A673 (cell line): ENCODE data around the gene PLAC8. TPM values are rescaled to one million over a fixed set of nuclear protein-coding genes. Genes with fewer than 3 reads are reported as not detected.

Experiments used
- BruUV-seq: library from RNA; stranded (reverse); fragments of 400-500 nt; replicated peaks from 2 replicates; lab custom pipeline; 2021; lab: Mats Ljungman, UMichigan
- CTCF ChIA-PET: fragments of 300-600 bp; sonication (Branson Sonifier 250); formaldehyde crosslinking; loops from one replicate; lab custom pipeline; 2022; ENCODE audit warnings: antibody characterized with exemption; lab: Charles Lee
- POLR2A ChIA-PET: fragments of 300-600 bp; sonication (Branson Sonifier 250); formaldehyde crosslinking; loops from one replicate; lab custom pipeline; 2022; ENCODE audit warnings: antibody characterized with exemption; ENCODE audit not compliant: low non-redundant PET; lab: Charles Lee
- DNase-seq: peaks from one replicate; pipeline ENCODE4 v3.0.0-alpha.2; 2015; ENCODE audit warnings: low spot score
- H3K27ac ChIP-seq: fragments of 200-600 bp; sonication (generic); 2 replicates; pipeline ENCODE4 v1.5.1; 2016; ENCODE audit warnings: mixed run types, low read depth, mild to moderate bottlenecking, mixed read lengths, antibody characterized with exemption, low read length; ENCODE audit not compliant: poor library complexity, severe bottlenecking
- H3K27me3 ChIP-seq: fragments of 200-600 bp; sonication (generic); replicated peaks from 2 replicates; pipeline ENCODE4 v1.6.1; 2017; ENCODE audit warnings: mixed run types, low read depth, mild to moderate bottlenecking, mixed read lengths, antibody characterized with exemption, low read length; ENCODE audit not compliant: insufficient read depth, poor library complexity
- H3K36me3 ChIP-seq: fragments of 200-600 bp; sonication (generic); 2 replicates; pipeline ENCODE4 v1.6.1; 2016; ENCODE audit warnings: mixed run types, mild to moderate bottlenecking, mixed read lengths, antibody characterized with exemption, low read length; ENCODE audit not compliant: insufficient read depth, poor library complexity, severe bottlenecking
- H3K4me1 ChIP-seq: fragments of 200-600 bp; sonication (generic); 2 replicates; pipeline ENCODE4 v1.6.1; 2017; ENCODE audit warnings: mixed run types, mild to moderate bottlenecking, mixed read lengths, antibody characterized with exemption, low read length; ENCODE audit not compliant: insufficient read depth, poor library complexity, severe bottlenecking
- H3K4me3 ChIP-seq: fragments of 200-600 bp; sonication (generic); 2 replicates; pipeline ENCODE4 v1.5.1; 2016; ENCODE audit warnings: low read depth, mixed run types, mild to moderate bottlenecking, mixed read lengths, low read length; ENCODE audit not compliant: poor library complexity, severe bottlenecking
- H3K9me3 ChIP-seq: fragments of 200-600 bp; sonication (generic); 2 replicates; pipeline ENCODE4 v1.6.1; 2016; ENCODE audit warnings: mixed run types, low read depth, mild to moderate bottlenecking, mixed read lengths, antibody characterized with exemption, low read length; ENCODE audit not compliant: poor library complexity, severe bottlenecking
- CTCF ChIP-seq: fragments of 300-800, 200-600 bp; sonication (generic); conservative IDR thresholded peaks from 2 replicates; pipeline ENCODE4 v1.5.1; 2017; ENCODE audit warnings: low read depth, mild to moderate bottlenecking, antibody characterized with exemption, low read length, moderate library complexity, mixed read lengths
- EZH2 ChIP-seq: fragments of 200-600 bp; sonication (generic); IDR thresholded peaks from 2 replicates; pipeline ENCODE4 v1.6.1; 2017; ENCODE audit warnings: borderline replicate concordance, low read depth, mild to moderate bottlenecking, mixed read lengths, antibody characterized with exemption, low read length; ENCODE audit not compliant: poor library complexity, severe bottlenecking
- intact Hi-C: fragments of 100-400 bp; cut with micrococcal nuclease; formaldehyde crosslinking; loops from one replicate; pipeline ENCODE4 v1.10.0; 2022; ENCODE audit not compliant: unreplicated experiment
- total RNA-seq: library from RNA; stranded (reverse); gene quantifications from 2 replicates; pipeline ENCODE4 v1.2.3, GENCODE V29; 2021

PLAC8 gene
- total RNA-seq, 1 experiment from 2014 or later: 0.41 TPM

DNA sequence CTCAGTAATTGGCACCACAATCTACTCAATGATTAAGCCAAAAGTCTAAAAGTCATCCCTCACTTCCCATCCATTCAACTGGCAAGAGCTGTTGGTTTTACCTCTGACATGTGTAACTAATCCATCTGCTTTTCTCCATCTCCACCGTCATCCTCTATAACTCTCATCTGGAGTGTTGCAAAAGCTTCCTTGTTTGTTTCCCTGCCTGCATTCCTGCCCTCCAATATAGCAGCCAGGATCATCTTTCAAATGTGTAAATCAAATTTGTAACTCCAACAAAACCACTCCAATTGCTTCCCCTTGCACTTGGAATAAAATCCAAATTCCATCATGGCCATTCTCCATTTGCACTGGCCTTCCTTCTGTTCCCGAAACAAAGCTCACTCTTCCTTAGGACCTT, 4.3 kb upstream of the PLAC8 start:
- BruUV-seq: no TSS peak
- H3K4me3 ChIP-seq: no peak overlapping the region
- CTCF ChIA-PET: no interaction called here
- POLR2A ChIA-PET: no interaction called here
- no peaks in the 10 kb centered on the region for H3K36me3 ChIP-seq
- DNase-seq: no peak
- H3K4me1 ChIP-seq: no peaks in the 10 kb centered on the region
- TF ChIP-seq EZH2 (no peak), CTCF (no peak)
- intact Hi-C loops: no loop called here
- H3K27ac ChIP-seq: no peak overlapping the region
- no peaks in the 10 kb centered on the region for H3K27me3 ChIP-seq
- no peaks in the 10 kb centered on the region for H3K9me3 ChIP-seq

- ChIA-PET POLR2A (no interaction called here), CTCF (no interaction called here)
- H3K27ac ChIP-seq: no peak overlapping the region
Measured at GRCh38 chr4:83115656-83116285, 1.2 kb upstream of the PLAC8 start.

GRCh38 chr4:83115000-83115399, 471 bp upstream of the PLAC8 start:
- H3K27me3 ChIP-seq: no peaks in the 10 kb centered on the region
- H3K4me3 ChIP-seq: no peak overlapping the region
- no peaks in the 10 kb centered on the region for H3K9me3 ChIP-seq
- BruUV-seq: no TSS peak
- ChIA-PET POLR2A (no interaction called here), CTCF (no interaction called here)
- H3K36me3 ChIP-seq: no peaks in the 10 kb centered on the region
- no peak overlapping the region for H3K27ac ChIP-seq
- no peak for TF ChIP-seq CTCF
- TF ChIP-seq EZH2: no peak
- intact Hi-C loops: no loop called here
- no peak for DNase-seq
- no peaks in the 10 kb centered on the region for H3K4me1 ChIP-seq

More at GRCh38 chr4:83115656-83116285, 1.2 kb upstream of the PLAC8 start:
- Histone ChIP-seq H3K27me3 (no peaks in the 10 kb centered on the region), H3K9me3 (no peaks in the 10 kb centered on the region), H3K4me1 (no peaks in the 10 kb centered on the region), H3K4me3 (no peak overlapping the region), H3K36me3 (no peaks in the 10 kb centered on the region)
- no peak for TF ChIP-seq CTCF
- TF ChIP-seq EZH2: no peak
- intact Hi-C loops: no loop called here
- BruUV-seq: no TSS peak
- no peak for DNase-seq
